Testis (tissue), 3 donors: ENCODE data around the gene DDOST. TPM values are rescaled to one million over a fixed set of nuclear protein-coding genes. Genes with fewer than 3 reads are reported as not detected.

ENCODE experiments used
- DNase-seq: peaks from one replicate; pipeline ENCODE4 v3.0.0-alpha.2; 2019
- H3K27ac ChIP-seq, 2 donors: fragments of 200-600 bp; sonication (generic); one replicate each; pipeline ENCODE4 v1.5.1; 2019
- H3K27me3 ChIP-seq: fragments of 200-600 bp; sonication (generic); one replicate; pipeline ENCODE4 v1.5.1; 2019
- H3K36me3 ChIP-seq: fragments of 200-600 bp; sonication (generic); one replicate; pipeline ENCODE4 v1.5.1; 2017; ENCODE audit warnings: low read depth; ENCODE audit errors: missing control alignments
- H3K4me1 ChIP-seq: fragments of 200-600 bp; sonication (generic); one replicate; pipeline ENCODE4 v1.5.1; 2019
- H3K4me3 ChIP-seq, 2 donors: fragments of 200-600 bp; sonication (generic); one replicate each; pipeline ENCODE4 v1.5.1; 2017 to 2019
- H3K9me3 ChIP-seq: fragments of 200-600 bp; sonication (generic); one replicate; pipeline ENCODE4 v1.5.1; 2017
- POLR2A ChIP-seq: fragments of 450-650 bp; IDR thresholded peaks from one replicate; pipeline ENCODE4 v1.6.1; 2017; ENCODE audit warnings: antibody characterized with exemption, mild to moderate bottlenecking, moderate library complexity
- WGBS, 2 donors: methylation state at CpG; one replicate each; pipeline ENCODE4 v1.1.5; 2018; 5-methylcytosine and 5-hydroxymethylcytosine counted together
- intact Hi-C: fragments of 100-400 bp; cut with DNase I; formaldehyde crosslinking; loops from one replicate; pipeline ENCODE4 v1.15.1; 2023; ENCODE audit warnings: low total_unique reads
- polyA plus RNA-seq: library from polyadenylated mRNA; stranded (reverse); fragments of 350-450 nt; fragmentation: Illumina TruSeq; extraction: RNeasy Lipid Tissue Mini Kit (QIAGEN cat#74804); gene quantifications from one replicate; pipeline ENCODE4 v1.2.3, GENCODE V29; 2014; ENCODE audit warnings: low read depth, low replicate concordance; ENCODE audit not compliant: insufficient read depth
- total RNA-seq, 2 donors: library from RNA; depleted of rRNA; stranded (reverse); fragments of >200 nt; gene quantifications; one replicate each; pipeline ENCODE4 v1.2.3, GENCODE V29; 2016
- TF ChIP-seq, protein P1 (sequence below), 3 experiments: fragments of 450-650 bp in 2 of 3; fragments of 200-600 bp in 1 of 3; sonication (generic) in 1 of 3; IDR thresholded peaks; one replicate each; pipeline ENCODE4 v1.5.1; 2016 to 2019; ENCODE audit warnings: antibody characterized with exemption in 3 of 3, mild to moderate bottlenecking in 2 of 3, moderate library complexity in 1 of 3

The DDOST gene
- total and polyA plus RNA-seq, 3 donors from 2014 or later: 207 to 275 (median 237) TPM

DNA sequence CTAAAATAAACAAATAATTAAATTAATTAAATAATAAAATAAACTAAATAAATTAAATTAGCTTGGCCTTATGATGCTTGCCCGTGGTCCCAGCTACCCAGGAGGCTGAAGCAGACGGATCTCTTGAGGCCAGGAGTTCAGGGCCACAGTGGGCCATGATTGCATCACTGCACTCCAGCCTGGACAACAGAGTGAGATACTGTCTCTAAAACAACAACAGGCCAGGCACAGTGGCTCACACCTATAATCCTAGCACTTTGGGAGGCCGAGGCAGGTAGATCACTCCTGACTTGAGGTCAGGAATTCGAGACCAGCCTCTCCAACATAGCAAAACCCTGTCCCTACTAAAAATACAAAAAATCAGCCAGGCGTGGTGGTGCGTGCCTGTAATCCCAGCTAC lies 40.2 kb downstream of the DDOST start:
- no peak for TF ChIP-seq POLR2A
- TF ChIP-seq, protein P1, sequence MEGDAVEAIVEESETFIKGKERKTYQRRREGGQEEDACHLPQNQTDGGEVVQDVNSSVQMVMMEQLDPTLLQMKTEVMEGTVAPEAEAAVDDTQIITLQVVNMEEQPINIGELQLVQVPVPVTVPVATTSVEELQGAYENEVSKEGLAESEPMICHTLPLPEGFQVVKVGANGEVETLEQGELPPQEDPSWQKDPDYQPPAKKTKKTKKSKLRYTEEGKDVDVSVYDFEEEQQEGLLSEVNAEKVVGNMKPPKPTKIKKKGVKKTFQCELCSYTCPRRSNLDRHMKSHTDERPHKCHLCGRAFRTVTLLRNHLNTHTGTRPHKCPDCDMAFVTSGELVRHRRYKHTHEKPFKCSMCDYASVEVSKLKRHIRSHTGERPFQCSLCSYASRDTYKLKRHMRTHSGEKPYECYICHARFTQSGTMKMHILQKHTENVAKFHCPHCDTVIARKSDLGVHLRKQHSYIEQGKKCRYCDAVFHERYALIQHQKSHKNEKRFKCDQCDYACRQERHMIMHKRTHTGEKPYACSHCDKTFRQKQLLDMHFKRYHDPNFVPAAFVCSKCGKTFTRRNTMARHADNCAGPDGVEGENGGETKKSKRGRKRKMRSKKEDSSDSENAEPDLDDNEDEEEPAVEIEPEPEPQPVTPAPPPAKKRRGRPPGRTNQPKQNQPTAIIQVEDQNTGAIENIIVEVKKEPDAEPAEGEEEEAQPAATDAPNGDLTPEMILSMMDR (IDR thresholded peaks at IDR 0.05): no peak
- 87 to 97% methylated on average over 6 of the region's 6 CpGs for WGBS, 2 donors
- Histone ChIP-seq H3K4me3 (no peak overlapping the region), H3K9me3 (no peaks in the 10 kb centered on the region), H3K27me3 (no peaks in the 10 kb centered on the region), H3K27ac (no peak overlapping the region), H3K4me1 (no peaks in the 10 kb centered on the region), H3K36me3 (no peaks in the 10 kb centered on the region)
- intact Hi-C loops: no loop called here
- DNase-seq: no peak

DNA sequence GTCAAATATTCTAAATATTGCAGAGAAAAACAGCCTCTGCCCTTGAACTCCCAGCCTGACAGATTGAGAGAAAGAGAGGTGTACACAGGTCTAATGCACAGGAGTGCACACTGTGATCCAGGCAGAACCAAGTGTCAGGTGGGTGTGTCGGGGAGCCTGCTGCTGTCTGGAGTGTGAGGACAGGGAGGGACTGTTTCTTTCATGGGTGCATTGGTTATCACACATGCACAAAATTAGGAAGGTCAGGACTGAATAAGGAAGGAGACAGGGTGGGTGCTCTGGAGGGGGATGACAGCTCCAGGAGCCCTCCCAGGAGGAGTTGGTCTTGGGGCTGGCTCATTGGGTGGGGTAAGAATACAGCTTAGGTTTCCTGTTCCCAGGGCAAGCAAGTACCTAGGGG lies 41.2 kb downstream of the DDOST start:
- TF ChIP-seq POLR2A: no peak
- TF ChIP-seq, protein P1 (IDR thresholded peaks at IDR 0.05): no peak
- no peaks in the 10 kb centered on the region for H3K4me1 ChIP-seq
- no peak overlapping the region for H3K4me3 ChIP-seq
- 85 to 100% methylated on average over 1 of the region's 1 CpG for WGBS, 2 donors
- no peak for DNase-seq
- no peaks in the 10 kb centered on the region for H3K36me3 ChIP-seq
- H3K27ac ChIP-seq: no peak overlapping the region
- H3K9me3 ChIP-seq: no peaks in the 10 kb centered on the region
- no peaks in the 10 kb centered on the region for H3K27me3 ChIP-seq
- intact Hi-C loops: no loop called here

DNA sequence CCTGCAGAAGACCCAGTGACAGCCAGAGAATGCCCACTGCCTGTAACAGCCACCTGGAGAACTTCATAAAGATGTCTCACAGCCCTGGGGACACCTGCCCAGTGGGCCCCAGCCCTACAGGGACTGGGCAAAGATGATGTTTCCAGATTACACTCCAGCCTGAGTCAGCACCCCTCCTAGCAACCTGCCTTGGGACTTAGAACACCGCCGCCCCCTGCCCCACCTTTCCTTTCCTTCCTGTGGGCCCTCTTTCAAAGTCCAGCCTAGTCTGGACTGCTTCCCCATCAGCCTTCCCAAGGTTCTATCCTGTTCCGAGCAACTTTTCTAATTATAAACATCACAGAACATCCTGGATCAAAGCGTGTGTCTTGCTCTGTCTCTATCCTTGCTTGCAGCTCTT lies 42.6 kb downstream of the DDOST start:
- TF ChIP-seq, protein P1 (IDR thresholded peaks at IDR 0.05): no peak
- TF ChIP-seq POLR2A: no peak
- H3K36me3 ChIP-seq: no peaks in the 10 kb centered on the region
- no peak overlapping the region for H3K27ac ChIP-seq
- no peaks in the 10 kb centered on the region for H3K4me1 ChIP-seq
- intact Hi-C loops: no loop called here
- H3K9me3 ChIP-seq: no peaks in the 10 kb centered on the region
- 61 to 66% methylated on average over 4 of the region's 4 CpGs for WGBS, 2 donors
- H3K27me3 ChIP-seq: no peaks in the 10 kb centered on the region
- no peak for DNase-seq
- H3K4me3 ChIP-seq: no peak overlapping the region

DNA sequence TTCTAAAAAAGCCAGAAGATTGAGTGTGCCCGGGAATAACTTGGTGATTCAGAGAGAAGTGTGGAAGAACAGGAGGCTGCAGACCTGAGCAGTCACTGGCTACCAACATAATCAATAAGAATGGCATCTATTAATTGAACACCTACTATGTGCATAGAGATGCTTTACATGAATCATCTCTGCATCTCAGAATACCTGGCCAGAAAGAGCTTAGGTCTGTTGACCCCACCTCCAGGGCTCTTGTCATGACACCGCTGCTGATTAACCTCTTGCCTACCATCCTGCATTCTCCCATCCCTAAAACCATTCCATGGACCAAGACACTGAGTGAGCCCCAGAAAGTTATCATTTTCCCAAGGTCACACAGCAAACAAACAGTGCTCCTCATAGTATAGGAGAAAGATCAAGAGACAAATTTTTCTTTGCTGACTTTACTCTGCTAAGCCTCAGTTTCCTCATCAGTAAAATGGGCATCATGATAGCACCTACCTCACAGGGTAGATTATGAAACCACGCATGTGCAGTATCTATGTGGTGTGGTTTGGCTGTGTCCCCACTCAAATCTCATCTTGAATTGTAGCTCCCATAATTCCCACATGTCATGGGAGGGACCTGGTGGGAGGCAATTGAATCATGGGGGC lies 44.2 kb downstream of the DDOST start:
- intact Hi-C loops: no loop called here
- Histone ChIP-seq H3K4me1 (no peaks in the 10 kb centered on the region), H3K9me3 (no peaks in the 10 kb centered on the region), H3K27ac (no peak overlapping the region), H3K27me3 (no peaks in the 10 kb centered on the region), H3K4me3 (no peak overlapping the region), H3K36me3 (no peaks in the 10 kb centered on the region)
- no peak for DNase-seq
- 80 to 83% methylated on average over 3 of the region's 3 CpGs for WGBS, 2 donors
- TF ChIP-seq, protein P1 (IDR thresholded peaks at IDR 0.05): no peak
